Activated CD8-positive, alpha-beta memory T cell treated with anti-CD3 and anti-CD28 coated beads for 4 hours (primary cell): ENCODE data around the gene ACSBG1.

Experiments used
- DNase-seq, 2 donors: peaks; one replicate each; pipeline ENCODE4 v3.0.0-alpha.2; 2020; ENCODE audit warnings: low read depth in 2 of 2

ACSBG1 gene

DNA sequence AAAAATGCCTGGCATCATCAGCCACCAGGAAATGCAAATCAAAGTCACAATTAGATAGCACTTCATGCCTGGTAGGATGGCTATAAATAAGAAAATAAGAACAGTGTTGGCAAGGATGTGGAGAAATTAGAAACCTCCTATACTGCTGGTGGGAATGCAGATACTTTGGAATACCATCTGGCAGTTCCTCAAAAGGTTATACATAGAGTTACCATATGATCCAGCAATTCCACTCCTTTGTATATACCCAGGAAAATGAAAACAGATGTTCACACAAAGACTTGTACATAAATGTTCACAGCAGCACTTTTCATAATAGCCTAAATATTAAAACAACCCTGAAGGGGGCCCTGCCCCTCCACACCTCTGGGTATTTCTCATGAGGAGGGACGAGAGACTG lies 13.7 kb downstream of the ACSBG1 start:
- DNase-seq, result no peak

GRCh38 chr15:78216276-78217104 lies 17.9 kb downstream of the ACSBG1 start:
- no peak for DNase-seq

DNA sequence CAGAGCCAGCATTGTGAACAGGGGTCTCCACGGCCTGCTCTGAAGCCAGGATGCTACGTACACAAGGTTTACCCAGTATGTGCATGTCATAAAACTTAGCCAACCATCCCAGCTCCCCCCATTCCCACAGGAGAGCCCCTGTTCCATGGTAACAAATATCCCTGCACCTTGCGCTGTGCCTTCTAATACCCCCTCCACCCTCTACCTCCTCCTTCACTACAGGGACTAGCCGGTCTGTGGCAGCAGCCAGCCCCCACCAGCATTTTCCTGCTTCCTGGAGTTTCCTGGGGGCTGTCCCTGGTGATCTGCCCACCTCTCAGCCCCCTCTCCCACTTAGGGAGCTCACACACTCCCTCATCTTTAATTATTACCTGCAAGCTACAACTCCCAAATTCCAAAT lies 20.4 kb downstream of the ACSBG1 start:
- DNase-seq, result no peak

DNA sequence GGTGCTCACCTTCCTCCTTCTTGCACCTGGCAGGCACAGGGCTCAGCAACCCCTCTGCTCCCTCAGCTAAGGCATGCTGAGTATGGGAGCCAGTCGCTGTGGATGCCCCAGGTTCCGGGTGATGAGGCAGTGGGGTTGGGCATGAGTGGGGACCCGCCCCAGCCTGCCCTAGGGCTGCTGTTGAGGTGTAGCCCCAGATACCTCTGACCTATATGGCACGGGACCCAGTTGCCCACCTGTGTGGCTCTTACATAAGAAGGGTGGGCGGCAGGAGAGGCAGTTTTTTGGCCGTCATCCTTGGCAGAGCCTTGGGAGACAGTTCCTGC lies 21.0 kb downstream of the ACSBG1 start:
- no peak for DNase-seq

GRCh38 chr15:78212546-78213424 lies 21.6 kb downstream of the ACSBG1 start:
- DNase-seq, result no peak

GRCh38 chr15:78212008-78212407 lies 22.4 kb downstream of the ACSBG1 start:
- no peak for DNase-seq

- DNase-seq, result no peak
Measured at GRCh38 chr15:78211189-78211921, 23.0 kb downstream of the ACSBG1 start.

DNA sequence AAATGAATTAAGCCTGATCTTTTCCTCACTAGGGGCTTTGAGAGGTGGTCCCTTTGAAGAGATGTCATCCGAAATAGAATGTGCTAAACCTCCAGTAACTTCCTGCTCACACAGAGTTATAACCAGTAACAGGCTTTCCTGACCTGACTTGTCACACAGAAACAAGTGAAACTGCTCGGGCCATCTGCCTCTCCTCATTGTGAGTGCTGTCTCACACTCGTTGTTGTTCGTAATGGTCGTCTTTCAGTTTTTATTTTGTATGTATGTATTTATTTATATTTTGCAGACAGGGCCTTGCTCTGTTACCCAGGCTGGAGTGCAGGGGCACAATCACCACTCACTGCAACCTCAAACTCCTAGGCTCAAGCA lies 24.0 kb downstream of the ACSBG1 start:
- no peak for DNase-seq

DNA sequence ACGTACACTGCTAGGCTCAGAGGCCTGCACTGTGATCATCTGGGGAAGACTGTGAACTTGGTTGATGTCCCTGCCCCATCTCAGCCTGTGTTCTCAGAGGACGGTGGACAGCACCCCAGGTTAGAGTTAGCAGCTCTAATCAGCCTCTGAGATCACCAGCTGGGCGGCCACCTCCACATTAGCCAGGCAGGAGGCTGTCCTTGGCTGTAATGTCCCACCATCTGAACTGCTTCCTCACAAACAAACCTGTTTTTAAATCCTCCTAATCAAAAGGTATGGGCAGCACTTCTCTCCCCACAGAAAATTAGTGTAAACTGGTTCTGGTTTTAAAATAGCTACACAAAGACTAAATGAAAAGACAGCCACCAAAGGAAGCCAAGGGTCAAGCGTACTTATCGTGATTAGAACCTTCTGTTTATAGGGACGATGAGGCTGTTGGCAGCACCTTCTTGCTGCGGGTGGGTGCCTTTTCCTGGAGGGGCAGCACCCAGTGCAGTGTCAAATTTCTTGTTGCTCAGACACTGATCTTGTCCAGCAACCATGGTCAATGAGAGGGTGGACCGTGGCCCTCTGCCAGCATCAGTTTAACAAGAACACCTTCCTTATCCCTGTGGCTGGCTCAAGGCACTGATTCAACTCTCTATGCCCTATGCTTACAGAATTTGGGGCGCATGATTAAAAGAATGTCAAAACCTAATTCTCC lies 24.6 kb downstream of the ACSBG1 start:
- no peak for DNase-seq

DNA sequence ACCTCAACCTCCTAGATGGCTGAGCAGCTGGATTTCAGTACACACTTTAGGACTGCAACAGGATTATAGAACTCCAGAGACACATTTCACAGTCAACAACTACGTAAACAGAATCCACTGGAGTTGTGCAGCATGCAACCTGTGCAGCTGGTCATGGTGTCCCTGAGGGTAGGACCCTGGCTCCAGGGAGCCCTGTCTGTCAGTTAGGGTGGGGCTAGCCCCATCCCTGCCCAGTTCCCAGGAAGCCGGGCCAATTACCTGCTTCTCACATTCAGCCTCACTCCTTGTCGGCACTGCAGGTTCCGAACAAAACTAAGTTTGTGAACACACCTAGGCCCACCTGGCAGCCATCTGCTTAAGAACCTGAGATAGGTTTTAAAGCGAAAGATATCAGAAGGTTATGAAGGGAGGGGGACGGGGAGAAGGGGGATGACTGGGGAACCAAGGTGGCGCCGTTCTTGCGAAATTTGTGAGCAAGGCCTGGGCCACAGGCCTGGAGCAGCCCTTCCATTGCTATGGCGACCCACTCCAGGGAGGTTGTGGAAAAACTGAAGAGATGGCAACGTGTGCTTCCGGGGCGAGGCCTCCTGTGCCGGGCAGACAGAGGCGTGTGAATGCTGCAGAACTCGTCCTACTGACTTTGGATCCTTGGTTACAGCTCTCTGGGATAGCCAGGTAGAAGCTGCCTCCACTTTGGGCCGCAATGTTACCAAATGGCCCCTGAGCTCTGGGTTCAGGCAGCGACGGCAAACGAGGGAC lies 25.3 kb downstream of the ACSBG1 start:
- DNase-seq, result no peak

GRCh38 chr15:78208341-78208844 lies 26.0 kb downstream of the ACSBG1 start:
- DNase-seq, result no peak

- DNase-seq, result no peak
Measured at GRCh38 chr15:78207641-78208340, 26.6 kb downstream of the ACSBG1 start.

DNA sequence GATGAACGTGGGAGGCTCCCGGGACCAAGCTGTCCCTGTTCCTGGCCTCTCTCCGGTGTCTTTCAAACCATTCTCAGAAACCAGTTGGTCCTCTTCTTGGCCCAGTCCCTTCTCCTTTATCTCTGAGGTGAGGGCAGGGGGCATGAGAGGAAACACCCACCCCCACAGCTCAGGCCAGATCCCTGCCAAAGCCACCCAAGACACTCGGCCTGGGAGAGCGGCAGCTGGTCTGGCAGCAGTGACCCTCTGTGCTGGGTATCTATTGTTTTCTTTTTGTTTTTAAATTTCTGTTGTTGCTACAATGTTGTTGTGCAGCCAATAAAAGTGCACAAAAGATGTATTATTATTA lies 27.3 kb downstream of the ACSBG1 start:
- DNase-seq, result no peak

DNA sequence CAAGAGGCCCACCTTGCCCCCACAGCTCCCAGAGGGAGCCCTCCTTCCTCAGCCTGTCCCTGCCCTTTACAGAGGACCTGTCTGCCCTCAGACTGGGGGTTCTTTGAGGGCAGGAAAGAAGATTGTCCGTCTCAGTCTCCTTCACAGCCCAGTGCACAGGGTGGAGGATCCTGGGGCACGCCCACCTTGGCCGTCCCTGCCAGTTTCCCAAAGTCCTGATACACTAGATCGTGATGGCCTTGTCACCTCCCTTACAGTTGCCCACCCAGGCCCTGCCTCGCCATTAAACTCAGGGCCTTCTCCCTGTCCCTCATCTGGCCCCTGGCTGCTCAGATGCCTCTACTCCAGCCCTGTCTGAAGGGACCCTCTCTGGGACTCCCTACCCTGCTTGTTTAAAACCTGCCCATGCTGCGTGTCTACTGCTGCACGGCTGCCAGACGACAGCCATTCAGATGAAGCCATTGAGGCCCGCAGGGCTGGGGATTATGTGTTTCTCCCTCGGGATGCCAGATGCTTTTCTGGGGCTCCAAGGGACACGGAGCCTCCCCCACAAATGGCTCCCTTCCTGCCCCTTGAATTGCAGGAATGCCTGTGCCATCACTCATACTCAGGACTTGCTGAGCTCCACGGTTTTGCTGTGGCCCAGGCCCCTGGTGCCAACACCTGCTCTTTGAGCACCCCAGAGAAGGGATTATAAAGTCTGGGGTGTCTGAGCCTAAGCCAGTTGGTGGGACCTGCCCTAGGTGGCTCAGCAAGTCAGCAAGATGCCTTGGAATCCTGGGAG lies 27.8 kb downstream of the ACSBG1 start:
- no peak for DNase-seq

DNA sequence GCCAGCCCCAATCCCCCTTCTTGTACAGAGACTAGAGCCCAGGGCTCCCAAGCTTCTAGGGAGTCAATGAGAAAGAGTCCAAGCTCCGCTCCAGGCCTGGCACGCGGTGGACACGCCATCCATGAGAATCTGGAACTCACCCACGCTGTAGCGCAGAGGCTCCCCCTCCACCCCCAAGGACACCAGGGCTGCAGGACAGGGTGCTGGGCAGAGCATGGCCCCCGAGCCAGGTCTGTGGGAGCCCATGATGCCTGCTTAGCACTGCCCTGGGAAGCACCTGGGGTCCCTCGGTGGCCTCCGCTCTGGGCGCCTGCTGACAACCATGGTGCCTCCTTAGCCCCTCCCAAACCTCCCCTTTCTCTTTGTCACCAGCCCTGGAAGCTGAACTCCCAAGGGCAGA lies 28.5 kb downstream of the ACSBG1 start:
- DNase-seq, result no peak

GRCh38 chr15:78205337-78205736 lies 29.0 kb downstream of the ACSBG1 start:
- no peak for DNase-seq

DNA sequence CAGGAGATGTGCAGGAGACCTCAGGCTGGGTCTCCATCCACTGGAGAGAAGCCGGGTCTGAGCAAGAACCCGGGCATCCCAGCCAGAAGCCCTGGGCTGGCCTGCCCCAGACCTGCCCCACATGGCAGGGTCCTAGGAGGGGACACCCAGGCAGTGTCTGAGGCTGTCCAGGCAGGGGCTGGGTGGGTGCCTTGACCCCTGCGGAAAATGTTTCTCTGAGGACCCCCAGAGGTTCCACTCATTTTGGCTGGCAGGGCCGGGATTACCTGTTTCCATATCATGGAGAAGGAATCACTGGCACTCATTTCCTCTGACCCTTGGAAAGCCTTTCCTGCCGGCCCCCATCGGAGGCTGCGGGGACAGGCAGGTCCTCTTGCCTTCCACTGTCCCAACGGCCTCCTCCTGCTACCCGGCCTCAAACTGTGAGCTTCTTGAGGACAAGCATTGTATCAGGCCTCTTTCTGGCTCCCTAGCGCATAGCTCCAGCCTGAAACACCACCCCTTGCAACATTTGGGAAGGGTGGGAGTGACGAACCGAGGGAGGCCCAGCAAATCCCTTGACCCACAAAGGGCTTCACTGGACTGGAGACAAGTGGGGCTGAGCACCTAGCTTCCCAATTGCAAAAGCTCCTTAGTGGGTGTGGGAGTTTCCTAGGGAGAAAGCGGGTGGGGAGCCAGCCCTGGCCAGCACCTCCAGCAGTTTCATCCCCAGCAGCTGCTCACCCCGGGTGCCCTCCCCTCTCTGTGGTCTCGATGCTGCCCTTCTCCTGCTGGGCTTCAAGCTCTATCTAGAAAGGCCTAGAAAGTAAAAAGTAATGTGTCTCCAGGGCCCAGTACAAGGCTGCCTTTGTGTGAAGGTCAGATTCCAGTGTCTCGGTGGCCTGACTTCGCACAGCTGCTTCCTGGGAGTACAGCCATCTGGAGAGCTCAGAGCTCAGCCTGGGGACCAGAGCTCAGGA lies 29.7 kb downstream of the ACSBG1 start:
- DNase-seq, result no peak
